ENCODE measurements around the gene MIPEP. TPM values are rescaled to one million over a fixed set of nuclear protein-coding genes. Genes with fewer than 3 reads are reported as not detected.

The MIPEP gene
- polyA plus RNA-seq, 1 donor from 2014 or later: 9.1 TPM

GRCh38 chr13:23810685-23811240, 78.4 kb downstream of the MIPEP start:
- Histone ChIP-seq H3K79me2 (replicated peaks; ENCODE audit: insufficient read depth, low read length) (no peaks in the 10 kb centered on the region), H3K9me2 (ENCODE audit: insufficient read depth, low read length) (no peaks in the 10 kb centered on the region), H4K20me1 (ENCODE audit: insufficient read depth) (no peaks in the 10 kb centered on the region), H2AFZ (ENCODE audit: low read depth, low read length) (no peak overlapping the region), H3K27me3 (ENCODE audit: insufficient read depth, low read depth, low read length) (no peaks in the 10 kb centered on the region), H3F3A (ENCODE audit: insufficient read depth, low read length, poor library complexity, severe bottlenecking) (no peaks in the 10 kb centered on the region), H3K4me2 (ENCODE audit: low read length) (no peak overlapping the region), H3K36me3 (ENCODE audit: insufficient read depth, low read length) (no peaks in the 10 kb centered on the region), H3K9me3 (ENCODE audit: low read length) (no peaks in the 10 kb centered on the region), H3K4me3 (ENCODE audit: low read length) (no peak overlapping the region), H3K27ac (ENCODE audit: low read length) (no peak overlapping the region), H3K9ac (ENCODE audit: low read length) (no peak overlapping the region)
- TF ChIP-seq TAF1 (IDR thresholded peaks at IDR 0.05; ENCODE audit: low read depth) (no peak), POLR2AphosphoS5 (IDR thresholded peaks at IDR 0.05) (no peak), RAD21 (conservative IDR thresholded peaks at IDR 0.05) (no peak), EZH2 (IDR thresholded peaks at IDR 0.05; ENCODE audit: borderline replicate concordance, insufficient read depth, low read length, poor library complexity, severe bottlenecking) (no peak), MXI1 (conservative IDR thresholded peaks at IDR 0.05; ENCODE audit: poor library complexity, severe bottlenecking) (no peak), REST (IDR thresholded peaks at IDR 0.05; ENCODE audit: borderline replicate concordance) (no peak), CTCF (IDR thresholded peaks at IDR 0.05; ENCODE audit: poor library complexity, severe bottlenecking) (no peak)

GRCh38 chr13:23808803-23809202, 80.4 kb downstream of the MIPEP start:
- H3K27me3 ChIP-seq (ENCODE audit: insufficient read depth, low read depth, low read length): no peaks in the 10 kb centered on the region
- H3K4me2 ChIP-seq (ENCODE audit: low read length): no peak overlapping the region
- H3F3A ChIP-seq (ENCODE audit: insufficient read depth, low read length, poor library complexity, severe bottlenecking): no peaks in the 10 kb centered on the region
- no peak overlapping the region for H2AFZ ChIP-seq (ENCODE audit: low read depth, low read length)
- no peaks in the 10 kb centered on the region for H3K36me3 ChIP-seq (ENCODE audit: insufficient read depth, low read length)
- H3K9me3 ChIP-seq (ENCODE audit: low read length): no peaks in the 10 kb centered on the region
- H3K9me2 ChIP-seq (ENCODE audit: insufficient read depth, low read length): no peaks in the 10 kb centered on the region
- TF ChIP-seq TAF1 (IDR thresholded peaks at IDR 0.05; ENCODE audit: low read depth): no peak
- no peak for TF ChIP-seq MXI1 (conservative IDR thresholded peaks at IDR 0.05; ENCODE audit: poor library complexity, severe bottlenecking)
- TF ChIP-seq SMC3 (conservative IDR thresholded peaks at IDR 0.05; ENCODE audit: poor library complexity): no peak
- TF ChIP-seq REST (IDR thresholded peaks at IDR 0.05; ENCODE audit: borderline replicate concordance): no peak
- TF ChIP-seq POLR2AphosphoS5 (IDR thresholded peaks at IDR 0.05): no peak
- no peak for TF ChIP-seq EZH2 (IDR thresholded peaks at IDR 0.05; ENCODE audit: borderline replicate concordance, insufficient read depth, low read length, poor library complexity, severe bottlenecking)
- no peak for TF ChIP-seq EP300 (conservative IDR thresholded peaks at IDR 0.05; ENCODE audit: poor library complexity, severe bottlenecking)
- TF ChIP-seq CTCF (IDR thresholded peaks at IDR 0.05; ENCODE audit: poor library complexity, severe bottlenecking): no peak
- no peak for TF ChIP-seq RAD21 (conservative IDR thresholded peaks at IDR 0.05)
- H3K79me2 ChIP-seq (replicated peaks; ENCODE audit: insufficient read depth, low read length): no peaks in the 10 kb centered on the region
- H3K27ac ChIP-seq (ENCODE audit: low read length): no peak overlapping the region
- H3K4me3 ChIP-seq (ENCODE audit: low read length): no peak overlapping the region
- no peak overlapping the region for H3K9ac ChIP-seq (ENCODE audit: low read length)
- H4K20me1 ChIP-seq (ENCODE audit: insufficient read depth): no peaks in the 10 kb centered on the region

All from neural cell (in vitro differentiated cells).